OCI-LY1 (cell line): ENCODE results near the gene INPP5J.

Source experiments
- H2AFZ ChIP-seq: fragments of 200-600 bp; sonication (generic), shearing (Covaris generic); 2 replicates; pipeline ENCODE4 v1.6.0; 2014; ENCODE audit warnings: antibody characterized with exemption, mild to moderate bottlenecking, low read length
- H3F3A ChIP-seq: fragments of 200-600 bp; sonication (generic), shearing (Covaris generic); 2 replicates; pipeline ENCODE4 v1.6.0; 2014; ENCODE audit warnings: mild to moderate bottlenecking, antibody characterized with exemption, low read length, moderate library complexity; ENCODE audit not compliant: insufficient read depth
- H3K27ac ChIP-seq: fragments of 200-600 bp; sonication (generic); 2 replicates; pipeline ENCODE4 v1.5.1; 2014; ENCODE audit warnings: low read length, mixed run types, mild to moderate bottlenecking, low read depth; ENCODE audit not compliant: poor library complexity, severe bottlenecking
- H3K27me3 ChIP-seq: fragments of 200-600 bp; sonication (generic); 2 replicates; pipeline ENCODE4 v1.6.0; 2014; ENCODE audit warnings: antibody characterized with exemption, mild to moderate bottlenecking, low read length, moderate library complexity; ENCODE audit not compliant: insufficient read depth
- H3K36me3 ChIP-seq: fragments of 200-600 bp; sonication (generic); 2 replicates; pipeline ENCODE4 v1.6.1; 2014; ENCODE audit warnings: mild to moderate bottlenecking, antibody characterized with exemption, low read length, moderate library complexity, mixed read lengths; ENCODE audit not compliant: insufficient read depth
- H3K4me1 ChIP-seq: fragments of 200-600 bp; sonication (generic); 2 replicates; pipeline ENCODE4 v1.5.1; 2014; ENCODE audit warnings: mild to moderate bottlenecking, low read length, moderate library complexity; ENCODE audit not compliant: insufficient read depth, severe bottlenecking
- H3K4me2 ChIP-seq: fragments of 200-600 bp; sonication (generic), shearing (Covaris generic); 2 replicates; pipeline ENCODE4 v1.6.1; 2014; ENCODE audit warnings: low read length
- H3K4me3 ChIP-seq: fragments of 200-600 bp; sonication (generic); 2 replicates; pipeline ENCODE4 v1.5.1; 2014; ENCODE audit warnings: low read length, low read depth, mild to moderate bottlenecking, mixed read lengths; ENCODE audit not compliant: poor library complexity, severe bottlenecking
- H3K79me2 ChIP-seq: fragments of 200-600 bp; shearing (Covaris generic); 2 replicates; pipeline ENCODE4 v1.6.1; 2016; ENCODE audit warnings: mixed run types, low read length, mixed read lengths; ENCODE audit not compliant: insufficient read depth
- H3K9ac ChIP-seq: fragments of 200-600 bp; sonication (generic), shearing (Covaris generic); 2 replicates; pipeline ENCODE4 v1.6.1; 2014; ENCODE audit warnings: mild to moderate bottlenecking, low read length, mixed read lengths
- H3K9me2 ChIP-seq: fragments of 200-600 bp; sonication (generic), shearing (Covaris generic); 2 replicates; pipeline ENCODE4 v1.6.1; 2014; ENCODE audit warnings: low read depth, mild to moderate bottlenecking, low read length, mixed read lengths
- H3K9me3 ChIP-seq: fragments of 200-600 bp; shearing (Covaris generic); 2 replicates; pipeline ENCODE4 v1.6.1; 2014; ENCODE audit warnings: low read length, mixed read lengths
- H4K20me1 ChIP-seq: fragments of 200-600 bp; sonication (generic), shearing (Covaris generic); 2 replicates; pipeline ENCODE4 v1.6.0; 2016; ENCODE audit warnings: mild to moderate bottlenecking, low read length; ENCODE audit not compliant: insufficient read depth
- EZH2 ChIP-seq: fragments of 200-600 bp; sonication (generic), shearing (Covaris generic); IDR thresholded peaks from 2 replicates; pipeline ENCODE4 v1.8.0; 2017; ENCODE audit warnings: borderline replicate concordance, mixed run types, mild to moderate bottlenecking, antibody characterized with exemption, low read length, moderate library complexity, mixed read lengths
- TF ChIP-seq, protein P1 (sequence below): fragments of 200-600 bp; sonication (generic), shearing (Covaris generic); IDR thresholded peaks from 2 replicates; pipeline ENCODE4 v1.5.1; 2017; ENCODE audit warnings: mild to moderate bottlenecking, antibody characterized with exemption, low read length, moderate library complexity, mixed read lengths

Gene INPP5J

GRCh38 chr22:31092161-31092560 lies 30.6 kb upstream of the INPP5J start:
- no peaks in the 10 kb centered on the region for H3K79me2 ChIP-seq
- H3K27ac ChIP-seq, result no peak overlapping the region
- no peak overlapping the region for H3K4me3 ChIP-seq
- no peaks in the 10 kb centered on the region for H3K27me3 ChIP-seq
- TF ChIP-seq EZH2, result no peak
- TF ChIP-seq, protein P1, sequence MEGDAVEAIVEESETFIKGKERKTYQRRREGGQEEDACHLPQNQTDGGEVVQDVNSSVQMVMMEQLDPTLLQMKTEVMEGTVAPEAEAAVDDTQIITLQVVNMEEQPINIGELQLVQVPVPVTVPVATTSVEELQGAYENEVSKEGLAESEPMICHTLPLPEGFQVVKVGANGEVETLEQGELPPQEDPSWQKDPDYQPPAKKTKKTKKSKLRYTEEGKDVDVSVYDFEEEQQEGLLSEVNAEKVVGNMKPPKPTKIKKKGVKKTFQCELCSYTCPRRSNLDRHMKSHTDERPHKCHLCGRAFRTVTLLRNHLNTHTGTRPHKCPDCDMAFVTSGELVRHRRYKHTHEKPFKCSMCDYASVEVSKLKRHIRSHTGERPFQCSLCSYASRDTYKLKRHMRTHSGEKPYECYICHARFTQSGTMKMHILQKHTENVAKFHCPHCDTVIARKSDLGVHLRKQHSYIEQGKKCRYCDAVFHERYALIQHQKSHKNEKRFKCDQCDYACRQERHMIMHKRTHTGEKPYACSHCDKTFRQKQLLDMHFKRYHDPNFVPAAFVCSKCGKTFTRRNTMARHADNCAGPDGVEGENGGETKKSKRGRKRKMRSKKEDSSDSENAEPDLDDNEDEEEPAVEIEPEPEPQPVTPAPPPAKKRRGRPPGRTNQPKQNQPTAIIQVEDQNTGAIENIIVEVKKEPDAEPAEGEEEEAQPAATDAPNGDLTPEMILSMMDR, result no peak
- H3F3A ChIP-seq, result no peaks in the 10 kb centered on the region
- H3K9ac ChIP-seq, result no peak overlapping the region
- no peaks in the 10 kb centered on the region for H3K9me2 ChIP-seq
- no peaks in the 10 kb centered on the region for H4K20me1 ChIP-seq
- H3K9me3 ChIP-seq, result no peaks in the 10 kb centered on the region
- H3K4me2 ChIP-seq, result no peak overlapping the region
- no peaks in the 10 kb centered on the region for H3K36me3 ChIP-seq
- H3K4me1 ChIP-seq, result peaks cover 16% of the 10 kb centered on the region
- no peak overlapping the region for H2AFZ ChIP-seq

DNA sequence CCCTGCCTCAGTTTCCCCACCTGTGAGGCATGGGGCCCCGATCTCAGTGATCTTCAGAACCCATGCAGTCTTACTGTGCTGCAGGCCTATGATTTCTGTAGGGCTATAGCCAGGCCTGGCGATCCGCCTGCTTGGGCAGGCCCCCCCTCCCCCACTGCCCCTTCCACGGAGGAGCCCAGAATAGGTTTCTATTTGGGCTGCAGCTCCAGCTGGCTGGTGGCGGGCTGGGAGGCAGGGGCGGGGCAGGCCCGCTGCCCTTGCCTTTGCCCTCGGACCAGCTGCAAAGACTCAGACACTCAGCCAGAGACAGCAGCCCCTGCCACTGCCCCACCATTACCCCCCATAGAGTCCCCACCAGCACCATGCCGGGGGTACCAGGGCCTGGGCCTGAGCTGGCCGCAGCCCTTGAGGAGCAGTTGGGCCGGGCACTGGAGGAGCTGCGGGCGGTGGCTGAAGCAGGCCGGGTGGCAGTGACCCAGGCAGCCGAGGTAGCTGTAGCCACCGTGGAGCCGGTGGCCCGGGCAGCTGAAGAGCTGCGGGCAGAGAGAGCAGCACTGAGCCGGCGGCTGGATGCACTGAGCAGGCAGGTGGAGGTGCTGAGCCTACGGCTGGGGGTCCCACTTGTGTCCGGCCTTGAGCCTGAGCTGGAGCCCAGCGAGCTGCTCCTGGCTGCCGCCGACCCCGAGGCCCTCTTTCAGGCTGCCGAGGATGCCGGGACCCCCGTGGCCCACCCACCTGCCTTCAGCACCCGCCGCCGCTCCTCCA lies 29.5 kb upstream of the INPP5J start:
- no peak overlapping the region for H2AFZ ChIP-seq
- no peak overlapping the region for H3K4me2 ChIP-seq
- no peaks in the 10 kb centered on the region for H3K79me2 ChIP-seq
- H3K4me3 ChIP-seq, result no peak overlapping the region
- TF ChIP-seq EZH2, result no peak
- TF ChIP-seq, protein P1, result no peak
- H3K4me1 ChIP-seq, result peaks cover 16% of the 10 kb centered on the region
- no peaks in the 10 kb centered on the region for H3K9me2 ChIP-seq
- no peaks in the 10 kb centered on the region for H3F3A ChIP-seq
- no peak overlapping the region for H3K9ac ChIP-seq
- H3K9me3 ChIP-seq, result no peaks in the 10 kb centered on the region
- H3K27me3 ChIP-seq, result no peaks in the 10 kb centered on the region
- H3K36me3 ChIP-seq, result no peaks in the 10 kb centered on the region
- H4K20me1 ChIP-seq, result no peaks in the 10 kb centered on the region
- no peak overlapping the region for H3K27ac ChIP-seq

DNA sequence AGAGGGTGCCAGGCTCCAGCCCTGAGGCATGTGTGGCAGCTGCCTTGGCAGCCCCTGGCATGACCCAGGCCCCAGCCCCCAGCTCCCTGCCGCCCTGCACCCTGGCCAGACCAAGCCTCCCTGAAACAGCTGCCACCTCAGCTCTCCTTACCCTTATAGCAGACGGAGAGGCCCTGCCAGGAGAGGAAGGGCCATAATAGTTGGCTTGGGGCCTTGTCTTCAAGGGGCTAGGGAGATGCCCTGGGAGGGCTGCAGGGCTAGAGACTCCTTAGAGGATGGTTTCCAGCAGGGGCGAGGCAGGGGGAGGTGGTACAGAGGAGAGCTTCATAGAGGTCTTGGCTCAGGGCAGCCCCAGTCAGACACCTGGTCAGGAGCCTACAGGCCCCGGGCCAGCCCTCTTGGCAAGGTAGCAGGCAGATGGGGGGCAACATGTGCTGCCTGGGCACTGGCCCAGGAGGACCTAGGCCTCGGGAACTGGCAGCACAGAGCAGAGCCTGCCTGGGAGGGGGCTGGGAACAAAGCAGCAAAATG lies 28.7 kb upstream of the INPP5J start:
- TF ChIP-seq EZH2, result no peak
- TF ChIP-seq, protein P1, result no peak
- Histone ChIP-seq H3K9ac (no peak overlapping the region), H3K9me2 (no peaks in the 10 kb centered on the region), H4K20me1 (no peaks in the 10 kb centered on the region), H3K4me1 (peaks cover 10% of the 10 kb centered on the region), H3K9me3 (no peaks in the 10 kb centered on the region), H3K79me2 (no peaks in the 10 kb centered on the region), H2AFZ (no peak overlapping the region), H3F3A (no peaks in the 10 kb centered on the region), H3K4me2 (no peak overlapping the region), H3K36me3 (no peaks in the 10 kb centered on the region), H3K27me3 (no peaks in the 10 kb centered on the region), H3K4me3 (no peak overlapping the region), H3K27ac (no peak overlapping the region)
